Neural cell (in vitro differentiated cells): ENCODE measurements around the gene BAZ2A. TPM values are rescaled to one million over a fixed set of nuclear protein-coding genes. Genes with fewer than 3 reads are reported as not detected.

Experiments
- H2AFZ ChIP-seq: fragments of 200-600, 300-800 bp; sonication (generic), shearing (Covaris generic); 2 replicates; pipeline ENCODE4 v1.6.0; 2014; ENCODE audit warnings: low read depth, mild to moderate bottlenecking, antibody characterized with exemption, low read length, moderate library complexity
- H3F3A ChIP-seq: fragments of 200-600 bp; shearing (Covaris generic); 2 replicates; pipeline ENCODE4 v1.6.1; 2016; ENCODE audit warnings: mild to moderate bottlenecking, moderate library complexity, mixed read lengths, antibody characterized with exemption, low read length; ENCODE audit not compliant: insufficient read depth, poor library complexity, severe bottlenecking
- H3K27ac ChIP-seq: fragments of 200-600, 300-800 bp; sonication (generic), shearing (Covaris generic); 2 replicates; pipeline ENCODE4 v1.5.1; 2014; ENCODE audit warnings: mild to moderate bottlenecking, low read length, moderate library complexity
- H3K27me3 ChIP-seq: fragments of 300-800, 200-600 bp; sonication (generic), shearing (Covaris generic); 2 replicates; pipeline ENCODE4 v1.6.0; 2014; ENCODE audit warnings: mild to moderate bottlenecking, low read depth, low read length, moderate library complexity; ENCODE audit not compliant: insufficient read depth
- H3K36me3 ChIP-seq: fragments of 300-800, 200-600 bp; sonication (generic), shearing (Covaris generic); 2 replicates; pipeline ENCODE4 v1.5.1; 2014; ENCODE audit warnings: mild to moderate bottlenecking, antibody characterized with exemption, low read length, moderate library complexity; ENCODE audit not compliant: insufficient read depth
- H3K4me2 ChIP-seq: fragments of 300-800, 200-600 bp; sonication (generic), shearing (Covaris generic); 2 replicates; pipeline ENCODE4 v1.6.0; 2014; ENCODE audit warnings: mild to moderate bottlenecking, low read length
- H3K4me3 ChIP-seq: fragments of 300-800, 200-600 bp; sonication (generic), shearing (Covaris generic); 2 replicates; pipeline ENCODE4 v1.5.1; 2014; ENCODE audit warnings: mild to moderate bottlenecking, low read length, moderate library complexity
- H3K79me2 ChIP-seq: fragments of 200-600 bp; shearing (Covaris generic); replicated peaks from 2 replicates; pipeline ENCODE4 v1.6.0; 2014; ENCODE audit warnings: mild to moderate bottlenecking, low read length, moderate library complexity; ENCODE audit not compliant: insufficient read depth
- H3K9ac ChIP-seq: fragments of 300-800, 200-600 bp; sonication (generic), shearing (Covaris generic); 2 replicates; pipeline ENCODE4 v1.6.1; 2016; ENCODE audit warnings: mild to moderate bottlenecking, low read length, mixed read lengths
- H3K9me2 ChIP-seq: fragments of 200-600 bp; shearing (Covaris generic); 2 replicates; pipeline ENCODE4 v1.6.1; 2016; ENCODE audit warnings: mild to moderate bottlenecking, low read length, mixed read lengths; ENCODE audit not compliant: insufficient read depth
- H3K9me3 ChIP-seq: fragments of 200-600, 300-800 bp; sonication (generic), shearing (Covaris generic); 2 replicates; pipeline ENCODE4 v1.6.1; 2016; ENCODE audit warnings: mild to moderate bottlenecking, mixed run types, low read length, moderate library complexity, mixed read lengths
- H4K20me1 ChIP-seq: fragments of 200-600 bp; shearing (Covaris generic); 2 replicates; pipeline ENCODE4 v1.6.1; 2016; ENCODE audit warnings: mild to moderate bottlenecking, mixed run types; ENCODE audit not compliant: insufficient read depth
- CTCF ChIP-seq: fragments of 450-650 bp; IDR thresholded peaks from 2 replicates; pipeline ENCODE4 v1.5.1; 2014; ENCODE audit warnings: antibody characterized with exemption, mild to moderate bottlenecking, moderate library complexity; ENCODE audit not compliant: poor library complexity, severe bottlenecking
- EP300 ChIP-seq: fragments of 450-650 bp; conservative IDR thresholded peaks from 2 replicates; pipeline ENCODE4 v1.6.1; 2014; ENCODE audit warnings: antibody characterized with exemption, mild to moderate bottlenecking, moderate library complexity; ENCODE audit not compliant: poor library complexity, severe bottlenecking
- EZH2 ChIP-seq: fragments of 200-600, 300-800 bp; shearing (Covaris generic), sonication (generic); IDR thresholded peaks from 2 replicates; pipeline ENCODE4 v1.6.1; 2014; ENCODE audit warnings: antibody characterized with exemption, low read length, borderline replicate concordance, mild to moderate bottlenecking; ENCODE audit not compliant: insufficient read depth, poor library complexity, severe bottlenecking
- MXI1 ChIP-seq: fragments of 450-650 bp; conservative IDR thresholded peaks from 2 replicates; pipeline ENCODE4 v1.6.1; 2014; ENCODE audit warnings: antibody characterized with exemption, mild to moderate bottlenecking; ENCODE audit not compliant: poor library complexity, severe bottlenecking
- POLR2AphosphoS5 ChIP-seq: IDR thresholded peaks from 2 replicates; pipeline ENCODE4 v1.6.1; 2012
- RAD21 ChIP-seq: fragments of 450-650 bp; conservative IDR thresholded peaks from 2 replicates; pipeline ENCODE4 v1.6.1; 2014; ENCODE audit warnings: antibody characterized with exemption, mild to moderate bottlenecking, moderate library complexity
- REST ChIP-seq: IDR thresholded peaks from 2 replicates; pipeline ENCODE4 v1.6.1; 2012; ENCODE audit warnings: borderline replicate concordance
- SMC3 ChIP-seq: fragments of 450-650 bp; conservative IDR thresholded peaks from 2 replicates; pipeline ENCODE4 v1.6.1; 2014; ENCODE audit warnings: antibody characterized with exemption, mild to moderate bottlenecking, moderate library complexity; ENCODE audit not compliant: poor library complexity
- TAF1 ChIP-seq: IDR thresholded peaks from 2 replicates; pipeline ENCODE4 v1.6.1; 2012; ENCODE audit warnings: low read depth
- polyA plus RNA-seq: library from polyadenylated mRNA; depleted of rRNA; stranded (reverse); fragments of >200 nt; gene quantifications from 2 replicates; pipeline ENCODE4 v1.2.3, GENCODE V29; 2014

Gene BAZ2A
- polyA plus RNA-seq, 1 donor from 2014 or later, result 13.8 TPM

GRCh38 chr12:56634242-56634836, 4.2 kb upstream of the BAZ2A start:
- Histone ChIP-seq H3F3A (peaks cover 9% of the 10 kb centered on the region), H3K9ac (peak overlapping the region; percentile 77), H3K27ac (peak overlapping the region; percentile 18), H3K36me3 (no peaks in the 10 kb centered on the region), H3K9me2 (no peaks in the 10 kb centered on the region), H3K79me2 (peaks cover 15% of the 10 kb centered on the region), H3K4me2 (peak overlapping the region; percentile 60), H3K27me3 (no peaks in the 10 kb centered on the region), H3K9me3 (no peaks in the 10 kb centered on the region), H3K4me3 (peak overlapping the region; percentile 71), H4K20me1 (no peaks in the 10 kb centered on the region), H2AFZ (no peak overlapping the region)
- no peak for TF ChIP-seq MXI1
- no peak for TF ChIP-seq CTCF
- TF ChIP-seq EP300, result no peak
- no peak for TF ChIP-seq REST
- no peak for TF ChIP-seq POLR2AphosphoS5
- no peak for TF ChIP-seq EZH2
- TF ChIP-seq SMC3, result no peak
- no peak for TF ChIP-seq TAF1
- TF ChIP-seq RAD21, result no peak

GRCh38 chr12:56633468-56634241, 3.5 kb upstream of the BAZ2A start:
- Histone ChIP-seq H3K4me2 (peak overlapping the region; percentile 60), H3K9ac (peak overlapping the region; percentile 77), H3K27me3 (no peaks in the 10 kb centered on the region)

More at GRCh38 chr12:56633468-56634241, 3.5 kb upstream of the BAZ2A start:
- Histone ChIP-seq H2AFZ (no peak overlapping the region), H3K79me2 (peaks cover 22% of the 10 kb centered on the region), H3K9me3 (no peaks in the 10 kb centered on the region), H3K9me2 (no peaks in the 10 kb centered on the region), H3K36me3 (no peaks in the 10 kb centered on the region), H3K4me3 (peak overlapping the region; percentile 71), H3K27ac (no peak overlapping the region), H4K20me1 (no peaks in the 10 kb centered on the region), H3F3A (peaks cover 11% of the 10 kb centered on the region)
- no peak for TF ChIP-seq MXI1
- TF ChIP-seq REST, result no peak
- no peak for TF ChIP-seq TAF1
- no peak for TF ChIP-seq RAD21
- no peak for TF ChIP-seq EP300
- TF ChIP-seq SMC3, result no peak
- TF ChIP-seq POLR2AphosphoS5, result no peak
- no peak for TF ChIP-seq CTCF
- no peak for TF ChIP-seq EZH2
